Lower lobe of right lung (tissue), 2 donors: Measurements from ENCODE around the gene HDGF. TPM values are rescaled to one million over a fixed set of nuclear protein-coding genes. Genes with fewer than 3 reads are reported as not detected.

ENCODE experiments used
- ATAC-seq, 2 donors: fragments of 200-7000 bp; cut with Tn5 transposase; one replicate each; pipeline ENCODE4 v1.9.1; 2020 to 2022; ENCODE audit warnings: mild to moderate bottlenecking in 2 of 2, moderate library complexity in 2 of 2
- DNase-seq: peaks from one replicate; pipeline ENCODE4 v3.0.0-alpha.2; 2020
- H3K27ac ChIP-seq: fragments of 200-600 bp; one replicate; pipeline ENCODE4 v1.8.0; 2022
- H3K27me3 ChIP-seq: fragments of 200-600 bp; one replicate; pipeline ENCODE4 v1.8.0; 2022; ENCODE audit warnings: low read depth
- H3K36me3 ChIP-seq: fragments of 200-600 bp; one replicate; pipeline ENCODE4 v1.8.0; 2022; ENCODE audit warnings: mild to moderate bottlenecking
- H3K4me1 ChIP-seq: fragments of 200-600 bp; one replicate; pipeline ENCODE4 v1.8.0; 2022
- H3K4me3 ChIP-seq: fragments of 200-600 bp; one replicate; pipeline ENCODE4 v1.8.0; 2022; ENCODE audit warnings: mild to moderate bottlenecking
- H3K9me3 ChIP-seq: fragments of 200-600 bp; one replicate; pipeline ENCODE4 v1.8.0; 2022
- CTCF ChIP-seq: fragments of 200-600 bp; IDR thresholded peaks from one replicate; pipeline ENCODE4 v1.8.0; 2022; ENCODE audit warnings: antibody characterized with exemption, mild to moderate bottlenecking
- intact Hi-C: fragments of 100-400 bp; cut with DNase I; formaldehyde crosslinking; loops from one replicate; pipeline ENCODE4 v1.11.0; 2022
- total RNA-seq: library from RNA; stranded (reverse); fragmentation: NEBNext Ultra II Directional; extraction: Animal tissue kit (Norgen Biotek cat#: 25700); gene quantifications from one replicate; pipeline ENCODE4 v1.2.1, GENCODE V29; 2021
- donor health status: DM: no; HTN: yes; CAD: no; lungs with severe emphysema.

The HDGF gene
- total RNA-seq, 1 donor from 2014 or later, result 146 TPM

GRCh38 chr1:156744344-156744743, 7.1 kb downstream of the HDGF start:
- H3K27ac ChIP-seq, result no peak overlapping the region
- intact Hi-C loops, result no loop called here
- ATAC-seq, result no peak
- peak; percentile 34 for DNase-seq
- TF ChIP-seq CTCF, result no peak
- peaks cover 36% of the 10 kb centered on the region for H3K36me3 ChIP-seq
- no peaks in the 10 kb centered on the region for H3K27me3 ChIP-seq
- no peak overlapping the region for H3K4me3 ChIP-seq
- no peaks in the 10 kb centered on the region for H3K9me3 ChIP-seq
- H3K4me1 ChIP-seq, result peaks cover 62% of the 10 kb centered on the region

GRCh38 chr1:156743367-156744302, 7.8 kb downstream of the HDGF start:
- ATAC-seq (no peak), DNase-seq (peak; percentile 37)
- Histone ChIP-seq H3K4me3 (no peak overlapping the region), H3K36me3 (peaks cover 36% of the 10 kb centered on the region), H3K27ac (no peak overlapping the region), H3K27me3 (no peaks in the 10 kb centered on the region), H3K4me1 (peaks cover 57% of the 10 kb centered on the region), H3K9me3 (no peaks in the 10 kb centered on the region)
- no peak for TF ChIP-seq CTCF
- intact Hi-C loops, result no loop called here

- Histone ChIP-seq H3K36me3 (peaks cover 39% of the 10 kb centered on the region), H3K27ac (no peak overlapping the region), H3K9me3 (no peaks in the 10 kb centered on the region), H3K27me3 (no peaks in the 10 kb centered on the region), H3K4me3 (no peak overlapping the region), H3K4me1 (peaks cover 49% of the 10 kb centered on the region)
- ATAC-seq, result no peak
- peak; percentile 15 for DNase-seq
- intact Hi-C loops, result no loop called here
- no peak for TF ChIP-seq CTCF
These were observed 8.7 kb downstream of the HDGF start for GRCh38 chr1:156742801-156743200.

GRCh38 chr1:156742017-156742416, 9.5 kb downstream of the HDGF start:
- intact Hi-C loops, result no loop called here
- ATAC-seq, result no peak
- DNase-seq, result no peak
- Histone ChIP-seq H3K4me1 (peaks cover 43% of the 10 kb centered on the region), H3K27ac (peak overlapping the region; percentile 89), H3K27me3 (no peaks in the 10 kb centered on the region), H3K9me3 (no peaks in the 10 kb centered on the region), H3K4me3 (no peak overlapping the region), H3K36me3 (peaks cover 47% of the 10 kb centered on the region)
- TF ChIP-seq CTCF, result no peak

- H3K4me1 ChIP-seq, result peaks cover 41% of the 10 kb centered on the region
- TF ChIP-seq CTCF, result no peak
- no peak for DNase-seq
- peak overlapping the region; percentile 87 for H3K4me3 ChIP-seq
- H3K36me3 ChIP-seq, result peaks cover 51% of the 10 kb centered on the region
- H3K27me3 ChIP-seq, result no peaks in the 10 kb centered on the region
- no peaks in the 10 kb centered on the region for H3K9me3 ChIP-seq
- intact Hi-C loops, result no loop called here
- peak overlapping the region; percentile 89 for H3K27ac ChIP-seq
- peak in 1 of 2 donors; percentile 2 for ATAC-seq
These were observed 9.9 kb downstream of the HDGF start for GRCh38 chr1:156741481-156741983.
